Kidney (tissue), 22 donors: Measurements from ENCODE around the gene ZNF154. TPM values are rescaled to one million over a fixed set of nuclear protein-coding genes. Genes with fewer than 3 reads are reported as not detected.

Experiments
- DNase-seq, 5 donors: peaks; one replicate each; pipeline ENCODE4 v3.0.0-alpha.2; 2013 to 2020
- FAIRE-seq: peaks from 2 replicates; lab custom pipeline; 2012; peaks lifted over from hg19 to GRCh38; lab: Jason Lieb, UNC
- H3K27ac ChIP-seq, 2 donors: one replicate each; pipeline ENCODE4 v1.7.0; 2013; ENCODE audit warnings: low read depth in 2 of 2, low read length in 2 of 2, inconsistent platforms in 1 of 2
- H3K27me3 ChIP-seq: one replicate; pipeline ENCODE4 v1.7.1; 2013; ENCODE audit warnings: low read length, inconsistent platforms; ENCODE audit not compliant: control insufficient read depth, insufficient read depth
- H3K36me3 ChIP-seq, 3 donors: one replicate each; pipeline versions ENCODE4 v1.7.0 to v1.7.1; 2013; ENCODE audit warnings: low read length in 3 of 3, control low read depth in 1 of 3, inconsistent platforms in 1 of 3; ENCODE audit not compliant: insufficient read depth in 3 of 3, control insufficient read depth in 2 of 3
- H3K4me1 ChIP-seq, 3 donors: one replicate each; pipeline versions ENCODE4 v1.7.0 to v1.7.1; 2013; ENCODE audit warnings: low read length in 3 of 3, inconsistent platforms in 1 of 3, low read depth in 1 of 3; ENCODE audit not compliant: control insufficient read depth in 2 of 3, insufficient read depth in 2 of 3
- H3K4me3 ChIP-seq, 3 donors: one replicate each; pipeline versions ENCODE4 v1.7.0 to v1.8.1; 2013; ENCODE audit warnings: low read length in 3 of 3, control low read depth in 1 of 3, inconsistent platforms in 1 of 3
- H3K9ac ChIP-seq, 3 donors: one replicate each; pipeline versions ENCODE4 v1.7.0 to v1.7.1; 2013; ENCODE audit warnings: low read length in 3 of 3, control low read depth in 1 of 3, inconsistent platforms in 1 of 3
- H3K9me3 ChIP-seq, 3 donors: one replicate each; pipeline versions ENCODE4 v1.7.0 to v1.7.1; 2013; ENCODE audit warnings: low read length in 3 of 3, control low read depth in 1 of 3, inconsistent platforms in 1 of 3; ENCODE audit not compliant: control insufficient read depth in 2 of 3, insufficient read depth in 1 of 3
- CTCF ChIP-seq: IDR thresholded peaks from 3 replicates; pipeline ENCODE4 v1.5.1; 2012; ENCODE audit warnings: mild to moderate bottlenecking, moderate library complexity, borderline replicate concordance; ENCODE audit not compliant: insufficient read depth; ENCODE audit errors: extremely low read depth
- intact Hi-C: fragments of 100-400 bp; cut with DNase I; formaldehyde crosslinking; loops from one replicate; pipeline ENCODE4 v1.11.1; 2022
- long read RNA-seq, 10 donors: library from polyadenylated mRNA in 1 of 10; unstranded in 1 of 10; transcript quantifications; one replicate each; pipeline ENCODE4 v2.0.0 and lab custom pipeline, GENCODE V29; 2021 to 2026
- polyA plus RNA-seq: library from polyadenylated mRNA; stranded (reverse); fragments of 350-450 nt; fragmentation: Illumina TruSeq; extraction: RNeasy Lipid Tissue Mini Kit (QIAGEN cat#74804); gene quantifications from one replicate; pipeline ENCODE4 v1.2.3, GENCODE V29; 2014; ENCODE audit warnings: low read depth, low replicate concordance; ENCODE audit not compliant: insufficient read depth
- total RNA-seq: library from RNA; stranded (reverse); fragmentation: NEBNext Ultra II Directional; extraction: Animal tissue kit (Norgen Biotek cat#: 25700); gene quantifications from one replicate; pipeline ENCODE4 v1.2.1, GENCODE V29; 2021
- donor health status: control.
- donor health status: control.
- donor health status: control.
- donor health status: control.
- donor health status: control.
- donor health status: DM: yes; HTN: yes; CAD: no.
- donor health status: Normal renal cell carcinoma (clear cell type).

Gene ZNF154
- total RNA-seq (11.1 TPM), polyA plus RNA-seq (2.2 TPM)
- long read RNA-seq, donor 1, partial matches to known transcripts: 9 of 10 reads
- long read RNA-seq, donor 1, other reads (novel, unspliced or antisense): 0 of 10 reads
- long read RNA-seq, donor 2, partial matches to known transcripts: 5 of 13 reads
- long read RNA-seq, donor 2, other reads (novel, unspliced or antisense): 8 of 13 reads
- long read RNA-seq, donor 3, partial matches to known transcripts: 60 of 60 reads
- long read RNA-seq, donor 3, other reads (novel, unspliced or antisense): 0 of 60 reads
- long read RNA-seq, donor 4, partial matches to known transcripts: 0 of 1 reads
- long read RNA-seq, donor 4, other reads (novel, unspliced or antisense): 0 of 1 reads
- long read RNA-seq, donor 5: 0 reads
- long read RNA-seq, donor 6, full-length matches to known transcripts: 1 of 15 reads
- long read RNA-seq, donor 6, partial matches to known transcripts: 14 of 15 reads
- long read RNA-seq, donor 6, other reads (novel, unspliced or antisense): 0 of 15 reads
- long read RNA-seq, donor 7, full-length matches to known transcripts: 2 of 5 reads
- long read RNA-seq, donor 7, partial matches to known transcripts: 1 of 5 reads
- long read RNA-seq, donor 7, other reads (novel, unspliced or antisense): 2 of 5 reads
- long read RNA-seq, donor 8, full-length matches to known transcripts: 2 of 2 reads
- long read RNA-seq, donor 8, partial matches to known transcripts: 0 of 2 reads
- long read RNA-seq, donor 8, other reads (novel, unspliced or antisense): 0 of 2 reads
- long read RNA-seq, donor 9: 0 reads
- long read RNA-seq, donor 10: 0 reads

- Histone ChIP-seq H3K4me1 (peaks cover 0 to 10% (median 0%) of the 10 kb centered on the region in 3 donors), H3K36me3 (peaks cover 0 to 10% (median 3%) of the 10 kb centered on the region in 3 donors), H3K9ac (peak within 1 kb of the TSS; percentile 42 to 90 (median 70)), H3K4me3 (peak within 1 kb of the TSS; percentile 72 to 98 (median 74)), H3K27ac (peak within 1 kb of the TSS; percentile 70 to 84), H3K9me3 (peaks cover 4 to 30% (median 6%) of the 10 kb centered on the region in 3 donors), H3K27me3 (no peaks in the 10 kb centered on the region)
- intact Hi-C loops: no loop called here
- TF ChIP-seq CTCF: no peak
- peak; percentile 71 to 96 (median 89) for DNase-seq
- FAIRE-seq: no peak
These were observed at the start of gene ZNF154 for GRCh38 chr19:57708641-57709361. TSS of gene ZNF154 (minus strand) at chr19:57709204. CDS start at chr19:57708971, 233 bp downstream.

- TF ChIP-seq CTCF: no peak
- intact Hi-C loops: no loop called here
- FAIRE-seq: no peak
These were observed 48.9 kb upstream of the ZNF154 start for GRCh38 chr19:57757941-57758340.

GRCh38 chr19:57755031-57755430 lies 46.0 kb upstream of the ZNF154 start:
- Histone ChIP-seq H3K36me3 (peaks cover 44 to 81% (median 48%) of the 10 kb centered on the region in 3 donors), H3K9ac (no peak overlapping the region), H3K4me3 (peak overlapping the region in 1 of 3 donors; percentile 19), H3K27me3 (no peaks in the 10 kb centered on the region), H3K27ac (no peak overlapping the region), H3K4me1 (no peaks in the 10 kb centered on the region), H3K9me3 (peaks cover 8 to 50% (median 19%) of the 10 kb centered on the region in 3 donors)
- DNase-seq: no peak
- intact Hi-C loops: no loop called here
- no peak for FAIRE-seq
- no peak for TF ChIP-seq CTCF

More at GRCh38 chr19:57757941-57758340, 48.9 kb upstream of the ZNF154 start:
- Histone ChIP-seq H3K4me1 (no peaks in the 10 kb centered on the region), H3K9me3 (peaks cover 5 to 35% (median 17%) of the 10 kb centered on the region in 3 donors), H3K36me3 (peaks cover 28 to 62% (median 37%) of the 10 kb centered on the region in 3 donors), H3K27me3 (no peaks in the 10 kb centered on the region), H3K27ac (no peak overlapping the region), H3K9ac (no peak overlapping the region), H3K4me3 (no peak overlapping the region)
- DNase-seq: no peak
